GM13977 (cell line): Measurements from ENCODE around the gene HGS.

Experiments
- DNase-seq: peaks from one replicate; pipeline ENCODE4 v3.0.0; 2012; ENCODE audit warnings: low spot score
- CTCF ChIP-seq: IDR thresholded peaks from 2 replicates; pipeline ENCODE4 v1.5.1; 2012; ENCODE audit warnings: mild to moderate bottlenecking, control low read depth; ENCODE audit not compliant: insufficient read depth; ENCODE audit errors: extremely low read depth, missing control alignments
- in situ Hi-C: fragments of 300-500 bp; cut with MboI; formaldehyde crosslinking; loops from one replicate; pipeline ENCODE4 v1.12.0; 2022; ENCODE audit warnings: low sequenced_read_pairs, low pct_unique_long_range_greater_than_20kb, mixed read lengths, inconsistent platforms; ENCODE audit not compliant: unreplicated experiment

The HGS gene

GRCh38 chr17:81713004-81713555, 29.3 kb downstream of the HGS start:
- in situ Hi-C loops: no loop called here
- no peak for DNase-seq
- TF ChIP-seq CTCF: no peak

- DNase-seq: no peak
- no peak for TF ChIP-seq CTCF
- in situ Hi-C loops: no loop called here
These were observed 30.0 kb downstream of the HGS start for GRCh38 chr17:81713556-81714411.

GRCh38 chr17:81714412-81715106, 30.7 kb downstream of the HGS start:
- TF ChIP-seq CTCF: no peak
- no peak for DNase-seq
- in situ Hi-C loops: no loop called here

- DNase-seq: no peak
- TF ChIP-seq CTCF: no peak
- in situ Hi-C loops: no loop called here
These were observed 31.5 kb downstream of the HGS start for GRCh38 chr17:81715107-81715871.

- no peak for TF ChIP-seq CTCF
- in situ Hi-C loops: no loop called here
- no peak for DNase-seq
These were observed 32.3 kb downstream of the HGS start for GRCh38 chr17:81715872-81716673.

GRCh38 chr17:81716674-81716996, 32.8 kb downstream of the HGS start:
- TF ChIP-seq CTCF: no peak

More at GRCh38 chr17:81716674-81716996, 32.8 kb downstream of the HGS start:
- in situ Hi-C loops: no loop called here
- no peak for DNase-seq
